ENCODE data around the gene LGI4. TPM values are rescaled to one million over a fixed set of nuclear protein-coding genes. Genes with fewer than 3 reads are reported as not detected.
"Not testable (repeated sequence)": the region's sequence is repeated elsewhere in the genome, so short reads cannot be mapped to it uniquely, and the experiment has no call there.

The LGI4 gene
- total RNA-seq, 1 donor from 2014 or later = not detected

GRCh38 chr19:35160629-35161433, 26.0 kb upstream of the LGI4 start:
- no peak for DNase-seq (ENCODE audit: low read depth, low spot score)

GRCh38 chr19:35159606-35160005, 24.7 kb upstream of the LGI4 start:
- DNase-seq (ENCODE audit: low read depth, low spot score) = no peak

- no peak for DNase-seq (ENCODE audit: low read depth, low spot score)
Observed at GRCh38 chr19:35157431-35157830, 22.6 kb upstream of the LGI4 start.

GRCh38 chr19:35156673-35157014, 21.8 kb upstream of the LGI4 start:
- DNase-seq (ENCODE audit: low read depth, low spot score) = no peak

- no peak for DNase-seq (ENCODE audit: low read depth, low spot score)
Observed at GRCh38 chr19:35155981-35156672, 21.3 kb upstream of the LGI4 start.

GRCh38 chr19:35155441-35155840, 20.6 kb upstream of the LGI4 start:
- DNase-seq (ENCODE audit: low read depth, low spot score) = no peak

GRCh38 chr19:35154525-35155406, 19.9 kb upstream of the LGI4 start, which contains the start of gene FXYD5:
Gene FXYD5 (plus strand): TSS chr19:35154735. CDS start chr19:35155551, 816 bp downstream.
- DNase-seq (ENCODE audit: low read depth, low spot score) = peak; percentile 36

GRCh38 chr19:35153701-35154524, 19.1 kb upstream of the LGI4 start:
- DNase-seq (ENCODE audit: low read depth, low spot score) = no peak

GRCh38 chr19:35153129-35153522, 18.3 kb upstream of the LGI4 start:
- DNase-seq (ENCODE audit: low read depth, low spot score) = not testable (repeated sequence)

- no peak for DNase-seq (ENCODE audit: low read depth, low spot score)
Observed at GRCh38 chr19:35151273-35152065, 16.6 kb upstream of the LGI4 start.

- no peak for DNase-seq (ENCODE audit: low read depth, low spot score)
Observed at GRCh38 chr19:35150445-35150844, 15.6 kb upstream of the LGI4 start.

GRCh38 chr19:35149463-35149862, 14.6 kb upstream of the LGI4 start:
- no peak for DNase-seq (ENCODE audit: low read depth, low spot score)

- no peak for DNase-seq (ENCODE audit: low read depth, low spot score)
Observed at GRCh38 chr19:35146746-35147459, 12.0 kb upstream of the LGI4 start.

GRCh38 chr19:35144600-35145436, 10.0 kb upstream of the LGI4 start:
- DNase-seq (ENCODE audit: low read depth, low spot score) = no peak

GRCh38 chr19:35144259-35144599, 9.4 kb upstream of the LGI4 start:
- DNase-seq (ENCODE audit: low read depth, low spot score) = no peak

GRCh38 chr19:35143818-35144217, 9.0 kb upstream of the LGI4 start:
- DNase-seq (ENCODE audit: low read depth, low spot score) = no peak

GRCh38 chr19:35143231-35143715, 8.4 kb upstream of the LGI4 start, which contains the start of gene FXYD7:
Gene FXYD7 (plus strand): TSS chr19:35143255. CDS start chr19:35143334, 79 bp downstream.
- DNase-seq (ENCODE audit: low read depth, low spot score) = no peak

GRCh38 chr19:35142606-35143230, 7.9 kb upstream of the LGI4 start:
- no peak for DNase-seq (ENCODE audit: low read depth, low spot score)
